NCI-H345 (cell line): Measurements from ENCODE around the gene CPXM2.

Experiments used
- DNase-seq: peaks from one replicate; lab custom pipeline; 2025; lab: John Stamatoyannopoulos, UW

CPXM2 gene

GRCh38 chr10:123797813-123798212, 93.8 kb downstream of the CPXM2 start:
- DNase-seq: no peak

DNA sequence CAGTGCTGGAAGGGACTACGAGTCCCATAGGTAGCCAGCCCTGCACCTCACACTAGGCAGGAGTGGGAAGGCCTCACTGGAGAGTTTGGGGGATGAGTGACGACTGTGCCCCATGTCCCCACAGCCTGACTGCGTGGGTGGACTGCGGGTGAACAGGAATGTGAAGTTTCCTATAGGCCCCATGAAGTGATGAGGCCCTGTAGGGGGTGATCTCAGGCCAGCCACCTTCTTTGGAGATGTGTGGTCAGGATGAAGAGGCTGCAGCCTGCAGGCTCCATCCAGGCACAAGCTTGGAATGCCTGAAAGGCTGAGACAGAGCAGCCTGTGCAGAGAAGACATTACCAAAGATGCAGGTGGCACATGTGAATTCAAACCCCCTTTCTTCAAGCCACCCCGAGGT, 94.9 kb downstream of the CPXM2 start:
- DNase-seq: no peak

DNA sequence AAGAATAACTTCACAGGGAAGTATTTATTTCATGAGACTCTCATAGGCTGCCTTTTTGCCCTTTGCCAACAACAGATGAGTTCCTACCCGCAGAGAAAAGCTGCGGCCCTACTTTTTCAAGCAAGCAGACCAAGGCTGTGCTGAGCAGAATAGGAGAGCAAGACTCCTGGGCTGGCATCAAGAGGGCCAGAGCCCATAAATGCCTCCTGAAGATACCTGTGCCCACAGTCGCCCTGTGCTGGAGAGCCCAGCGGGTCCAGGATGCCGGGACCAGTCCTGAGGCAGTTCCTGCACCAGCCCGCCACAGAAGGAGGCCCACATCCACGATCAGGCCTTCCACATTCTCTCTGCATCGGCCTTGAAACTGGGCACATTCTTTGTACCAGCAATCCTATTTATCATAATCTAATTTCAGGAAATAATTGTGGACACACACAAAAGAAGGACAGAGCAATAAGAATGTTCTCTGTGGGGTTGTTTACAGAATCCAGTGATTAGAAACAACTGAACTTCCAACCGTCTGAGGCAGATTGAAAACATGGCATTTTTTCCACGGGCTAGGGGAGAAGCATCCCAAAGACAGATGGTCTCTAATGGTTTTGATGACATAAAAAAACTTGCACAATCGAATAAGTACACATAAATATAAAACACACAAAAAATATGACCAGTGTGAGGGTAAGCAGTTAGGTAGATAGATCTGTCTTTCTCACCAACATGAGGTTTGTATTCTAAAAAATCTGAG, 95.6 kb downstream of the CPXM2 start:
- no peak for DNase-seq

- DNase-seq: no peak
Observed at GRCh38 chr10:123795196-123795780, 96.3 kb downstream of the CPXM2 start.

- DNase-seq: no peak
Observed at GRCh38 chr10:123792248-123792978, 99.2 kb downstream of the CPXM2 start.

GRCh38 chr10:123790132-123790885, 101.3 kb downstream of the CPXM2 start:
- no peak for DNase-seq

- no peak for DNase-seq
Observed at GRCh38 chr10:123788981-123789380, 102.6 kb downstream of the CPXM2 start.

DNA sequence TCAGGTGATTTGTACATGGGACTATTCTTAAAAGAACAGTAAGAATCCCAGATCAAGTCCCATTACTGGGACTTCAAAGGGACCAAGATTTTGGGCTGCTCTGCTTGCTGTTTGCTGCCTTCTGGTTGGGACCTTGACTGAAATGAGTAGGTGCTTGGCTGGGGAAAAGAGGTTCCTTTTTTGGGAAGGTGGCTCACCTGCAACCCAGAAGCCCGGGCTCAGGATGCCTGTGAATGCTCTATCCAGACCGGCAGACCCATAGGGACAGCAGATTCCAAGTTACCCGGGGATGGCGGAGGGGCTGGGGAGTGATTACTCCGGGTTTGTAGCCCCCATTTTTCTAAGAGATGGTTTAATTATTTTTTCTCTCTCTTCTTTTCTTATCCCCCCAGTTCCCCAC, 104.0 kb downstream of the CPXM2 start:
- DNase-seq: no peak

DNA sequence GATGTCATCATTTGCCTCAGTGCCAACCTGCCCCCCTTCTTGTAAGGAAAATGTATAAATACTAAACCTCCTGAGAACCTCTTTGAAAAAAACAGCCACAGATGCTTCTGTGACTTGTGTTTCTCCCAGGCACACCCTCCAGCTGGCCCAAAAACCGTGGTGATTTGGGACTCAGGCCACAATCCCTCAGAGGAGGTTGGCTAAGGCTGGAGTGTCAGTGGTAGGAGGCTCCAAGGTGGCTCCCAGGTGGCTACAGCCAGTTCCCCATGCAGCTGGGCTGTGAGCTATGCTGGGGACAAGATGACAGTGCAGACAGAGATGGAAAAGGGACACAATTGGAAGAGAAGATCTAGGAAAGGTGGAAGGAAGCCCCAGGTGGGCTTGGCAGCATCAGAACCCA, 104.7 kb downstream of the CPXM2 start:
- DNase-seq: no peak

DNA sequence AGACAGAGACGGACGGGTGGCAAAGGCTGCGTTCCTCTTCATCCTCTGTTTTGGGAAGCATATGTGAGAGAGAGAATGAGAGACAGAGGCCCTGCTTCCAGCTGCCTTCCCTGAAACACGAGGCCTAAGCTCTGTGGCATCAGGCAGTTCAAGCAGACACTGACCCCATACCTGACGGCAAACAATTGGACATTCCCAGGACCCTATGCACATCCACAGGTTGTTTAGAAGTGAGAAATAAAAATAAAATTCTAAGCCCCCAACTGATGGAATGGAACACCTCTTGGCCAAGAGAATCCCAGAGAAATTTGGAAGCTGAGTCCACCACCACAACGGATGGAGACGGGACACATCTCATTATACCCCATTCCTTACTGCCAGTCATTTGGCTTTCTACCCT, 105.3 kb downstream of the CPXM2 start:
- DNase-seq: no peak

GRCh38 chr10:123784646-123785045, 107.0 kb downstream of the CPXM2 start:
- no peak for DNase-seq

DNA sequence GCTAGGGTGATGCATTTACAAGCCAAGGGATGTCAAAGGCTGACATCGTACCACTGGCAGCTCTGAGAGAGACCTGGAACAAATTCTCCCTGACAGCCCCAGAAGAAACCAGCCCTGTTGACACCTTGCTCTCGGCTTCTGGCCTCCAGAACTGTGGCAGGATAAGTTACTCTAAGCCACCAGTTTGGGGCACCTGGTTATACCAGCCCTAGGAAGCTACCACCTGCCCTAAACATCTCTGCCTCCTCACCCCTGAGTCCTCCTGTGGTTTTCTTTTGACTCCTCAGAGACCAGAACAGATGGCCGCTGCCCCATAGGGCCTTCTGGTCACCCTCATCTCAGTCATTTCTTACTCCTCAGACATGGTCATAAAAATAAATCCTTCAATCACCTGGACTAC, 107.4 kb downstream of the CPXM2 start:
- no peak for DNase-seq

- no peak for DNase-seq
Observed at GRCh38 chr10:123783296-123783695, 108.3 kb downstream of the CPXM2 start.

DNA sequence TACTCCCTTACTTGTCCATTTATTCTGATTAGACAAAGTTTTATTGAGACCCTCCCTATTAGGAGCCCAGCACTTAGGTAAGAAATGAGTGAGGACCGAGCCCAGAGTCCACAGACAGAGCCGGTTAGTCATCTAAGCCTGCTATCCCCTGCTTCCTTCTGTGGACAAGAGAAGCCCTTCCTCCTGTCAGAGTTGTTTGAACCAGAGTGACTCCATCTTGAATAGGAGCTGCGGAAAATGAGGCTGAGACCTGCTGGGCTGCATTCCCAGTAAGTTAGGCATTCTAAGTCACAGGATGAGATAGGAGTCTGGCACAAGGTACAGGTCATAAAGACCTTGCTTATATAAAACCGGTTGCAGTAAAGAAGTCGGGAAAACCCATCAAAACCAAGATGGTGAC, 109.1 kb downstream of the CPXM2 start:
- DNase-seq: no peak

- DNase-seq: no peak
Observed at GRCh38 chr10:123781956-123782500, 109.6 kb downstream of the CPXM2 start.

DNA sequence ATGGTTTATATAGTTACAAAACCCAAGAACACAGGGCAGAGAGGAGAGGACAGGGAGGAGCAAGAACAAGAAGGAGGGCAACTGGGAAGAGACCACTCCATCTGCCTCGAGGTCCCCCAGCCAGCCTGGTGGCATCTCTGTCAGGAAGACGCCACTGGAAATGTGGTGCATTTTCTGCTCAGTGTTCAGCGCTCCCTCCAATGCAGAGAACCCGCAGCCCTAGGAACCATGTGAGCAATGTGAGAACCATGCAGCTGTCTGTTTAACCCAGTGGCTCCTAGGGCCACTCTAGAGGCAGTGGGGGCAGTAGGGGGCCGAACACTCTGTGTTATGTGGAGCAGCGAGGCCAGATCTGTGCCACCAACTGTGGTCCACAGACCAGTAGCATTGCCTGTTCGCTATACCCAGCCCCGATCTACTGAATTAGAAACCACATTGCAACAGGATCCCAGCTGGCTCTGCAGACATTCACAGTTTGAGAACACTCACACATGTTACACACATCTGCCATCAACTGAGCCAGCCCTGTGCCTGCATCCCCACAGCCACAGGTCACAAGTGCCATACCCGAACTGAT, 110.2 kb downstream of the CPXM2 start:
- DNase-seq: no peak

DNA sequence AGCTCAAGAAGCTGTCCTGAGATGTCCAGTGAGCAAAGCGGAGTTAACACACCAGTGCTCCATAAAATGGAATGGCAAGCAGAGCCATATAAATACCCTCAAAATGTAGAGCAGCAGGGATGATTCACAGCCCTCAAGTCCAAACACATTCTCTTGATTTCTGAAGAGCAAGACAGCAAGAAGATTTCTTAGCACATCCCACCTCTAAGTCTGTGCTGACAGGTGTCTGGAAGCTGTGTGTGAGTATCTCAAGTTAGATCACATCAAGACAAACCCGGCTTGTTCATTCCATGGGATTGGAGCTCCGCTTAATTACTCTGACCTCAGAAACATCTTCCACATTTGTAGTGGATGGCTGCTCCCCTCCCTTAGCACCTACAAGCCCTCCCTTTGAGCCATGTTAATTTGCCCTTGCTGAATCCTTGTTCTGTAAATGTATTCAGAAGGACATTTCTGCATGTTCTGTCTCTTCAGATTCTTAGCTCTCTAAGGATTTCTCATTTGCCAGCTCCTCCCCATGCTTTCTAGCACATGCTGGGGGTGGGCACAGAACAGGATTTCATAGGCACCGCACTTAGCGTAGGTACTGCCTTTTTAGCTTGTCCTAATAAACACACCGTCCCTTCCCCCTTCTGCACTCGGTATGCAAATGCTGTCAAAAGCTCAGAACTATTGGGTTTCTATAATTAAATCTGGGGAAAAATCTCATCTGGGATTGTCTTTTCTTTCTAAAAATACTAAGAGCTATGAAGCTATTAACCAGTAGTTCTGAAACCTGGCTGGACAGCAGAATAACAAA, 112.7 kb downstream of the CPXM2 start:
- no peak for DNase-seq

- no peak for DNase-seq
Observed at GRCh38 chr10:123777881-123778280, 113.7 kb downstream of the CPXM2 start.

DNA sequence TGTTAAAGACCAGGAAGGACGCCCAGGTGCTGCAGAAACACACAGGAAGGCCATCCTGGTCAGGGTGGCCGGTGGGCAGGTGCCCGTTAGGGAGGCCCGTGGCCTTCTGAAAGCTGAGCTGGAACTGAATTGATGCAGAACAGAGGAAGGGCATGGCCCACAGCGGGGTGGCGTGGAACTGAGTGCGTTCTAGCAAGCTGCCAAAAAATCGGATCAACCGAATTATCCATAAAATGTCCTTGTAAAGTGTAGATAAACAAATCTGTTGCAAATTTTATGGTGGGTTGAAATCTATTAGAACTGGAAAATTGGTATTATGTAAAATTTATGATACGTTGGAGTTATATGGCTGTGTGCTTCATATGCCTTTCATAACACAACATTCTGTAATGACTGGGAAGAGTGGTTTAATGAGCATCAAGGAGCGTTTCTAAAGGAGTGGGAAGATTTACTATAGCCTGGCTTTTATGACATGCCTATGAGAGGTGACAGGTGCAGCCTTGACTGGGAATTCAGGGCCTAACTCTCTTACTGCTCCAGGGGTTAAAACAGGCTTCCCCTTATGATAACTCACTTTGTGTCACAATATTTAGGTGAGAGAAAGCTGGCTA, 117.4 kb downstream of the CPXM2 start:
- no peak for DNase-seq

DNA sequence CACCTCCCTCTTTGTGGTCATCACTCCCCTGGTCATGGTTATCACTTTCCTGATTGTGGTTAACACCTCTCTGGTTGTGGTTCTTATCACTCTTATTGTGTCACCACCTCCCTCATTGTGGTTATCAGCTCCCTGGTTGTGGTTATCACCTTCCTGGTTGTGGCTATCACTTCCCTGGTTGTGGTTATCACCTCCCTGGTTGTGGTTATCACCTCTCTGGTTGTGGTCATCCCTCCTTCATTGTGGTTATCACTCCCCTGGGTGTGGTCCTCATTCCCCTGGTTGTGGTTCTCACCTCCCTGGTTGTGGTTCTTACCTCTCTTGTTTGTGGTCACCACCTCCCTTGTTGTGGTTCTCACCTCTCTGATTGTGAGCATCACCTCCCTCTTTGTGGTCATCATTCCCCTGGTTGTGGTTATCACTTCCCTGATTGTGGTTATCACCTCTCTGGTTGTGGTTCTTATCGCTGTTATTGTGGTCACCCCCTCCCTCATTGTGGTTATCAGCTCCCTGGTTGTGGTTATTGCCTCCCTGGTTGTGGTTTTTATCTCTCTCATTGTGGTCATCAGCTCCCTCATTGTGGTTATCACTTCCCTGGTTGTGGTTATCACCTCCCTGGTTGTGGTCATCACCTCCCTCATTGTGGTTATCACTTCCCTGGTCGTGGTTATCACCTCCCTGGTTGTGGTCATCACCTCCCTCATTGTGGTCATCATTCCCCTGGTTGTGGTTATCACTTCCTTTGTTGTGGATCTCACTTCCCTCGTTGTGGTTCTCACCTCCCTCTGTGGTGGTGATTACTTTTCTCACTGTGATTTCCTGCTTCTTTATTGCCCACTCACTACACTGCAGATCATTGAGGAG, 118.7 kb downstream of the CPXM2 start:
- DNase-seq: no peak
